ENCODE data around the gene NTNG2.
"Not testable (repeated sequence)": the region's sequence is repeated elsewhere in the genome, so short reads cannot be mapped to it uniquely, and the experiment has no call there.

Gene NTNG2

DNA sequence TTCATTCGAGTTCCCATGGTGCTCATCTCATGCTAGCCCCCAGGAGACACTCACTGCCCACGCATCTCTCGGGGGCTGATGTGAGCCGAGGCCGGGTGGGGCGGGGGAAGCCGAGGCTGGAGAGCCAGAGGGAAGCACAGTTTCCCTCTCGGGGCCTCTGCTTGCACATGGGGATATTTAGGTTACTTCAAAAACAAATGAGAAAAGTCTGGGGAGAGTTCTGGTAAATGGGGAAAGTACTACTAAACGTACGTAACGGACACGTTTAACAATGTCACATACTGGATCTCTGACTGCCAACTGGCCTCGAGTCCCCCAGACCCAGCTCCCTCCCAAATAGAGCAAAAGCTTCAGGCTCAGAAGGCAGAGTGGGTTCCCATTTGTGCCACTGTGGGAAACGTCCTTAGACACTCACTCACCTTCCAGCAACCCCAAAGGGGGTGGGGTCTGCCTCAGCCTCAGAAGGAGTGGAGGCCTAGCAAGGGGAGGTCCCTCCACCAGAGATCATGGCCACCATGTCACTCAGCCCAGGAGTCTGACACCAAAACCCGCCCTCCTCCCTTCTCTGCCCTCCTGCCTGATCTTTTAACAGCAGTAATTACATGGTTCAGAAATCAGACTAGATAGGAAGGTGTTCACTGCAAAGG is 33.8 kb upstream of the NTNG2 start:
- Histone ChIP-seq H3K9me3 (ENCODE audit: control insufficient read depth, low read length) (no peaks in the 10 kb centered on the region), H3K36me3 (ENCODE audit: control insufficient read depth, insufficient read depth, low read length) (no peaks in the 10 kb centered on the region), H3K4me3 (ENCODE audit: insufficient read depth, low read depth, low read length, poor library complexity, severe bottlenecking) (no peak overlapping the region), H3K27me3 (replicated peaks; ENCODE audit: control insufficient read depth, insufficient read depth, low read length, poor library complexity, severe bottlenecking) (peaks cover 15% of the 10 kb centered on the region), H3K4me1 (ENCODE audit: control insufficient read depth, insufficient read depth, low read length, poor library complexity, severe bottlenecking) (peaks cover 3% of the 10 kb centered on the region), H3K27ac (ENCODE audit: insufficient read depth, low read length, poor library complexity, severe bottlenecking) (no peak overlapping the region)
- no peak for DNase-seq

GRCh38 chr9:132129535-132129934 is 32.3 kb upstream of the NTNG2 start:
- H3K9me3 ChIP-seq (ENCODE audit: control insufficient read depth, low read length), result no peaks in the 10 kb centered on the region
- H3K4me1 ChIP-seq (ENCODE audit: control insufficient read depth, insufficient read depth, low read length, poor library complexity, severe bottlenecking), result peaks cover 3% of the 10 kb centered on the region
- H3K36me3 ChIP-seq (ENCODE audit: control insufficient read depth, insufficient read depth, low read length), result no peaks in the 10 kb centered on the region
- peaks cover 12% of the 10 kb centered on the region for H3K27me3 ChIP-seq (replicated peaks; ENCODE audit: control insufficient read depth, insufficient read depth, low read length, poor library complexity, severe bottlenecking)
- no peak overlapping the region for H3K27ac ChIP-seq (ENCODE audit: insufficient read depth, low read length, poor library complexity, severe bottlenecking)
- no peak for DNase-seq
- H3K4me3 ChIP-seq (ENCODE audit: insufficient read depth, low read depth, low read length, poor library complexity, severe bottlenecking), result no peak overlapping the region

GRCh38 chr9:132134085-132134484 is 27.8 kb upstream of the NTNG2 start:
- not testable (repeated sequence) for H3K9me3 ChIP-seq (ENCODE audit: control insufficient read depth, low read length); H3K27me3 ChIP-seq (replicated peaks; ENCODE audit: control insufficient read depth, insufficient read depth, low read length, poor library complexity, severe bottlenecking); H3K4me3 ChIP-seq (ENCODE audit: insufficient read depth, low read depth, low read length, poor library complexity, severe bottlenecking); H3K4me1 ChIP-seq (ENCODE audit: control insufficient read depth, insufficient read depth, low read length, poor library complexity, severe bottlenecking); H3K27ac ChIP-seq (ENCODE audit: insufficient read depth, low read length, poor library complexity, severe bottlenecking); H3K36me3 ChIP-seq (ENCODE audit: control insufficient read depth, insufficient read depth, low read length); DNase-seq

- peaks cover 6% of the 10 kb centered on the region for H3K27me3 ChIP-seq (replicated peaks; ENCODE audit: control insufficient read depth, insufficient read depth, low read length, poor library complexity, severe bottlenecking)
- H3K27ac ChIP-seq (ENCODE audit: insufficient read depth, low read length, poor library complexity, severe bottlenecking), result no peak overlapping the region
- no peaks in the 10 kb centered on the region for H3K4me1 ChIP-seq (ENCODE audit: control insufficient read depth, insufficient read depth, low read length, poor library complexity, severe bottlenecking)
- H3K4me3 ChIP-seq (ENCODE audit: insufficient read depth, low read depth, low read length, poor library complexity, severe bottlenecking), result no peak overlapping the region
- H3K9me3 ChIP-seq (ENCODE audit: control insufficient read depth, low read length), result no peaks in the 10 kb centered on the region
- DNase-seq, result no peak
- no peaks in the 10 kb centered on the region for H3K36me3 ChIP-seq (ENCODE audit: control insufficient read depth, insufficient read depth, low read length)
Measured at GRCh38 chr9:132135456-132135855, 26.4 kb upstream of the NTNG2 start.

DNA sequence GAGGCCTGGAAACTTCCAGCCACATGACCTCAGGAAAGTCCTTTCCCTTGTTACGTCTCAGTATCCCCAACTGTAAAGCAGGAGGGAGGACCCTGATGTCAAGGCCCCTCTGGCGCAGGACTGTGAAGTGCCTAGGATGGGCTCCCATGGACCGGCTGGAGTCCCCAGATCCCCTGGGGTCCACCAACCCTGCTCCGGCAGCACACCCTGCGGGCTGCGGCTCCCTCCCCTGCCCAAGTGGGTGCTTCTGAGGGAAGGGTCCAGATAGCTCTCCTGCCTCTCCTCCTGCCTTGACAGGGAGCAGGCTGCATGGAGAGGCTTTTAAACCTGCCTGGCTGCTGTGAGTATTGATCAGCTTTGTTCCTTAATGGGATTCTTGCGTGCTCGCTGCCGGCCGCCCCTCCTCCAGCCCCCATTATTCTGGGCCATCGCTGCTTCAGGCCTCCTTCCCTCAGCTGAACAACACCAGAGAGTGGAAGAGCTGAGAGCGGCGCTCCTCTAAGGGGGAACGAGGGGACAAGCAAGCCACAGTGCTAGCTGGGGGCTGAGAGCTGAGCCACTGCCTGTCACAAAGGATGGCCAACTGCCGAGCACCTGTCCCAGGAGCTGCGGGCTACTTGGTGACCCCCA is 25.6 kb upstream of the NTNG2 start:
- Histone ChIP-seq H3K27me3 (replicated peaks; ENCODE audit: control insufficient read depth, insufficient read depth, low read length, poor library complexity, severe bottlenecking) (peaks cover 7% of the 10 kb centered on the region), H3K4me1 (ENCODE audit: control insufficient read depth, insufficient read depth, low read length, poor library complexity, severe bottlenecking) (peaks cover 1% of the 10 kb centered on the region), H3K36me3 (ENCODE audit: control insufficient read depth, insufficient read depth, low read length) (no peaks in the 10 kb centered on the region), H3K4me3 (ENCODE audit: insufficient read depth, low read depth, low read length, poor library complexity, severe bottlenecking) (no peak overlapping the region), H3K9me3 (ENCODE audit: control insufficient read depth, low read length) (no peaks in the 10 kb centered on the region), H3K27ac (ENCODE audit: insufficient read depth, low read length, poor library complexity, severe bottlenecking) (no peak overlapping the region)
- no peak for DNase-seq

DNA sequence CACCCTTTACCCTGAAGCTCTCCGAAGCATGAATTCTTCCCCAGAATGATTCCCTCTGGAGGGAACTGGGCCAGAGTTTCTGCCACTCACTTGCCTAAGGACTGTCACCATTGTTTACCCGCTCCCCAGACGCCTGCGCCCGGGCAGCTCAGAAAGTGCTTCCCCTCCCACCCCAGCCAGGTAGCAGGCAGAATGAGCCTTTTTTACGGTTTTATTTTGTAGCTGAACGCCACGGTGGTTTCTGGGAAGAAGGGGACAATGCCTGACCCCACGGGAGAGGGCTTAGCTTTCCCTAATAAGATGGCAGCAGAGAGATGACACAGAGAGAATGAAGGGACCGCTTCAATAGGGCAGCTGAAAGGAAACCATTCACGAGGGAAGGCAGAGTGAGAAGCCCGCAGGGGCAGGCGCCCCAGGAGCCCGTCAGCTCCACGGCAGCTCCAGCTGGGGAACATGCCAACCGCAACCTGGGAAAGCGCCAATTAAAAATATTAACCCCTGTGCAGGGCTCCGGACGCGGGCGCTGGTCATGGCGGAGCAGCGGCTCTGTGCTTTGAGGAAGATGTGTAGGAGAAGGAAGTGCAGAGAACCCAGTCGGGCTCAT is 20.4 kb upstream of the NTNG2 start:
- Histone ChIP-seq H3K4me3 (ENCODE audit: insufficient read depth, low read depth, low read length, poor library complexity, severe bottlenecking) (peak overlapping the region; percentile 39), H3K27ac (ENCODE audit: insufficient read depth, low read length, poor library complexity, severe bottlenecking) (no peak overlapping the region), H3K9me3 (ENCODE audit: control insufficient read depth, low read length) (no peaks in the 10 kb centered on the region), H3K27me3 (replicated peaks; ENCODE audit: control insufficient read depth, insufficient read depth, low read length, poor library complexity, severe bottlenecking) (peaks cover 7% of the 10 kb centered on the region), H3K4me1 (ENCODE audit: control insufficient read depth, insufficient read depth, low read length, poor library complexity, severe bottlenecking) (peaks cover 3% of the 10 kb centered on the region), H3K36me3 (ENCODE audit: control insufficient read depth, insufficient read depth, low read length) (no peaks in the 10 kb centered on the region)
- no peak for DNase-seq

DNA sequence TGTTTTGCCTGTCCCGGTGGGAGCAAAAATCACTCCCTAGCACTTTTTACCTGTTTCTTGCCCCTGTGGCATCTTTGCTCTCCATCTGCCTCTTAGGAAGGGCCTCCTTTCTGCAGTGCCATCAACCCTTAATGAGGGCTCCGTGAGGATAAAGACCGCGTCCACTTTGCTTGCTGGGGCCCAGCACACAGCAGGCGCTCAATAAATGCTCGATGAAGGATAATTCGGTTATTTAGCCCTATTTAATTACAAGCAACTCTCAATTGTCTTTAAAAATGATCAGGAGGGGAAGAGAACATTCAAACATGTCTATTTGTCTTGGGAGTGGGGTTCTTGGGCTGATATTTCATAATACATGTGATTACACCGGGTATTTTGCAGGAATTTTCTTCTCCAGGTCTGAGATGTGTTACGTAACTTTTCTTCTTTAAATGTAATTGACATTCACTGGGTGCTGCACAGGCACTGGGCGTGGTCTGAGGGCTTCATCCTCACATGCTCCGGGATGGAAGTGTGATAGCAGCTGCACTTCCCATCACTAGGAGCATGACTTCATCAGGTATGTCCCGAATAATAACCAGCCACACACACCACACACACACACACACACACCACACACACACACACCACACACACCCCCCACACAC is 19.8 kb upstream of the NTNG2 start:
- Histone ChIP-seq H3K4me3 (ENCODE audit: insufficient read depth, low read depth, low read length, poor library complexity, severe bottlenecking) (peak overlapping the region; percentile 39), H3K27ac (ENCODE audit: insufficient read depth, low read length, poor library complexity, severe bottlenecking) (no peak overlapping the region), H3K27me3 (replicated peaks; ENCODE audit: control insufficient read depth, insufficient read depth, low read length, poor library complexity, severe bottlenecking) (peaks cover 7% of the 10 kb centered on the region), H3K36me3 (ENCODE audit: control insufficient read depth, insufficient read depth, low read length) (no peaks in the 10 kb centered on the region), H3K4me1 (ENCODE audit: control insufficient read depth, insufficient read depth, low read length, poor library complexity, severe bottlenecking) (peaks cover 3% of the 10 kb centered on the region), H3K9me3 (ENCODE audit: control insufficient read depth, low read length) (no peaks in the 10 kb centered on the region)
- DNase-seq, result no peak

GRCh38 chr9:132142924-132143323 is 18.9 kb upstream of the NTNG2 start:
- H3K36me3 ChIP-seq (ENCODE audit: control insufficient read depth, insufficient read depth, low read length), result no peaks in the 10 kb centered on the region
- peaks cover 4% of the 10 kb centered on the region for H3K27me3 ChIP-seq (replicated peaks; ENCODE audit: control insufficient read depth, insufficient read depth, low read length, poor library complexity, severe bottlenecking)
- no peak for DNase-seq
- H3K4me1 ChIP-seq (ENCODE audit: control insufficient read depth, insufficient read depth, low read length, poor library complexity, severe bottlenecking), result peaks cover 3% of the 10 kb centered on the region
- H3K9me3 ChIP-seq (ENCODE audit: control insufficient read depth, low read length), result no peaks in the 10 kb centered on the region
- no peak overlapping the region for H3K4me3 ChIP-seq (ENCODE audit: insufficient read depth, low read depth, low read length, poor library complexity, severe bottlenecking)
- H3K27ac ChIP-seq (ENCODE audit: insufficient read depth, low read length, poor library complexity, severe bottlenecking), result no peak overlapping the region

DNA sequence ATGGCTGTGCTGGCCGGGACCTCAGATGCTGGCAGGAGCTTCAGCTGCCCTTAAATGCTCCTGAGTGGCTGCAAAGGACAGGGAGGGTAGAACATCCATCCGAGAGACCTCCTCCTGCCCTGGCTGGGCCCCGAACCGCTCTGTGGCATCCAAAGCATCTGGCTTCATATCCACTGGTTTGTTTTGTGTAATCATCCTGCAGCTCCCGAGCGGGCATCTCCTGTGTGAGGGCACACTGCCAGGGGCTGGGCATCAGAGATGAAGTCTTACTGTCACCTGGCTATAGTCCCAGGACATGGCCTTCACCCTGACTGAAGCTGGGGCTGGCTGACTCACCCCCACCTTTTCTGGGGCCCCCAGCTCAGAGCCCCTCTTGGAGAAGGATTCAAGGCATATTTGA is 18.5 kb upstream of the NTNG2 start:
- H3K36me3 ChIP-seq (ENCODE audit: control insufficient read depth, insufficient read depth, low read length), result no peaks in the 10 kb centered on the region
- peaks cover 3% of the 10 kb centered on the region for H3K4me1 ChIP-seq (ENCODE audit: control insufficient read depth, insufficient read depth, low read length, poor library complexity, severe bottlenecking)
- no peak for DNase-seq
- H3K27me3 ChIP-seq (replicated peaks; ENCODE audit: control insufficient read depth, insufficient read depth, low read length, poor library complexity, severe bottlenecking), result peaks cover 8% of the 10 kb centered on the region
- H3K4me3 ChIP-seq (ENCODE audit: insufficient read depth, low read depth, low read length, poor library complexity, severe bottlenecking), result no peak overlapping the region
- H3K9me3 ChIP-seq (ENCODE audit: control insufficient read depth, low read length), result no peaks in the 10 kb centered on the region
- H3K27ac ChIP-seq (ENCODE audit: insufficient read depth, low read length, poor library complexity, severe bottlenecking), result no peak overlapping the region
